Activated CD4-positive, alpha-beta memory T cell treated with anti-CD3 and anti-CD28 coated beads for 36 hours (primary cell): ENCODE measurements around the gene DXO. TPM values are rescaled to one million over a fixed set of nuclear protein-coding genes. Genes with fewer than 3 reads are reported as not detected.

Source experiments
- CTCF ChIA-PET: fragments of 350-600 bp; sonication (Branson Sonifier 250); formaldehyde crosslinking; loops from one replicate; lab custom pipeline; 2021; ENCODE audit warnings: antibody characterized with exemption, inconsistent platforms; lab: Charles Lee
- POLR2A ChIA-PET: fragments of 350-600 bp; sonication (Branson Sonifier 250); formaldehyde crosslinking; loops from one replicate; lab custom pipeline; 2021; ENCODE audit warnings: antibody characterized with exemption; lab: Charles Lee
- DNase-seq: peaks from one replicate; pipeline ENCODE4 v3.0.0-alpha.2; 2020
- H3K27ac Mint-ChIP-seq: one replicate; pipeline ENCODE4 v1.8.0; 2021; ENCODE audit warnings: mixed read lengths
- H3K27me3 Mint-ChIP-seq: one replicate; pipeline ENCODE4 v1.8.0; 2021; ENCODE audit warnings: mixed read lengths
- H3K36me3 Mint-ChIP-seq: one replicate; pipeline ENCODE4 v1.8.0; 2021; ENCODE audit warnings: mixed read lengths
- H3K4me1 Mint-ChIP-seq: one replicate; pipeline ENCODE4 v1.8.0; 2021; ENCODE audit warnings: low read depth, mixed read lengths
- H3K4me3 Mint-ChIP-seq: one replicate; pipeline ENCODE4 v1.8.0; 2021; ENCODE audit warnings: mild to moderate bottlenecking, mixed read lengths
- H3K9me3 Mint-ChIP-seq: one replicate; pipeline ENCODE4 v1.8.0; 2021; ENCODE audit warnings: mixed read lengths
- intact Hi-C: fragments of 100-400 bp; cut with micrococcal nuclease; formaldehyde crosslinking; loops from one replicate; pipeline ENCODE4 v1.15.1; 2023
- total RNA-seq, 2 experiments: library from RNA; stranded (reverse); gene quantifications; one replicate each; pipeline ENCODE4 v1.2.3, GENCODE V29; 2021

Gene DXO
- total RNA-seq, 2 experiments from 2014 or later, result 10.8 to 12.3 TPM

DNA sequence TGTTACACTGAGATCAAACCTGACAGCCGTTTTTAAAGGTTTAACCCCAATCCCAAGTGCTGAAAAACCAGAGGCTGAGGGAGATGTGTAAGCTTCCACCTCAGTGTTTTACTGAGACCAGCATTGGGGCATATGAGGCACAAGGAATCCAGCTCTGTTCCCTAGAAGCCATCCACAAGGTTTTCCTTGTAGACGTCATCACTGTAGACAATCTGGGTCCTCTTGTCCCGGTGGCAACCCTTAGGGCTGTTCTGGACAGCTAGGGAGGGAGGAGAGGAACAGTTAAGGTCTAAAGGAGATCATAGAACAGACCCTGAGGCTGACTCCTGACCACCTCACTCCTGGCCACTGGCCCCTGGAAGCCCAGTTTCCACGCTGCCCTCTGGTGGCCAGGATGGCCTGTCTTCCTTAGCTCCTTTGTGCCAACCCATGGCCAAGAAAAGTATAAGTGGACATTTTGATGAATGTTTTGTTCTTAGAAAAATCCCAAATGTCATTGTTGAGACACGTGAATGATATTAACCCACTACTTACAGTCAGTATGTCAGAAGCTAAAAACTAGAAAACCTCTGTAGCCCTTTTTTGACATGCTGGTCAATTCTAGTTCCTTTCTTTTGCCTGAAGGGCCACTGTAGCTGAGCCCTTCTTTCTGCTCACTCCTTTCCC lies 19.7 kb downstream of the DXO start:
- no peak overlapping the region for H3K4me3 Mint-ChIP-seq
- no peaks in the 10 kb centered on the region for H3K27me3 Mint-ChIP-seq
- peak overlapping the region; percentile 20 for H3K27ac Mint-ChIP-seq
- peak; percentile 59 for DNase-seq
- H3K36me3 Mint-ChIP-seq, result peaks cover 23% of the 10 kb centered on the region
- H3K9me3 Mint-ChIP-seq, result no peaks in the 10 kb centered on the region
- ChIA-PET CTCF (interaction anchor here (0.6 to 2.3 kb wide), 24 partner anchors 9 to 281 kb away, joined by 3 to 18 read pairs (median 4); partner anchors contain the start of genes DXO, EHMT2, LSM2 and LY6G5C), POLR2A (no interaction called here)
- intact Hi-C loops, result loop anchor here (5.0 kb wide), 1 partner anchor 270 kb away; the partner anchor contains the start of gene LY6G5C
- peaks cover 4% of the 10 kb centered on the region for H3K4me1 Mint-ChIP-seq

DNA sequence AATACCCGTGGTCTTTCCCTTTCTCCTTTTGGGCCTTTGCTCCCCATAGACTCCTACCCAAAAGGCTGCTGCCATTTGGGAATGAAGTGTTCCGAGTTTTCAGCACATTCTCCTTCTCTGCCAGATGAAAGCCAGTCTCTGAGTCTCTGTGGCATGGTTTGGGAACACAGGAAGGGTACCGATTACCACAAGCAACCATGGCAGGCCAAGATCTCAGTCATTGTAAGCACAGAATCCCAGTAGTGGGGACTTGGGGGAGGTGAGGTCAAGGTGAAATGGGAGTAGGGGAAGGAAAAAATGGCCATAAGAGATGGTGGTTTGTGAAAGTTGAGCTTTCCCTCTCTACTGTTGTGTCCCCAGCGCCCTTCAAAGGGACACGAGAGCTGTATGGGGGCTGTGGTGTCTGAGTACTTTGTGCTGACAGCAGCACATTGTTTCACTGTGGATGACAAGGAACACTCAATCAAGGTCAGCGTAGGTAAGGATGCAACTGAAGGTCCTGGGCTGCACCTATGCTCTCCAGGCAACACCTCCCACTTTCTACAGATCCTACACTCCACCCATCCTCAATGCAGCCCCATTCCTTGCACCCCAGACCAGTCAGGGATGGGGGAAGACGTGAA lies 21.9 kb downstream of the DXO start:
- ChIA-PET POLR2A (interaction anchor here (0.6 kb wide), 1 partner anchor 102 kb away, joined by 4 read pairs; no protein-coding TSS in a partner anchor), CTCF (no interaction called here)
- Mint-ChIP-seq H3K4me3 (no peak overlapping the region), H3K27me3 (no peaks in the 10 kb centered on the region), H3K36me3 (peaks cover 20% of the 10 kb centered on the region), H3K27ac (peak overlapping the region; percentile 28), H3K9me3 (no peaks in the 10 kb centered on the region), H3K4me1 (peaks cover 8% of the 10 kb centered on the region)
- DNase-seq, result no peak
- intact Hi-C loops, result loop anchor here (5.0 kb wide), 1 partner anchor 268 kb away; the partner anchor contains the start of gene LY6G5C

DNA sequence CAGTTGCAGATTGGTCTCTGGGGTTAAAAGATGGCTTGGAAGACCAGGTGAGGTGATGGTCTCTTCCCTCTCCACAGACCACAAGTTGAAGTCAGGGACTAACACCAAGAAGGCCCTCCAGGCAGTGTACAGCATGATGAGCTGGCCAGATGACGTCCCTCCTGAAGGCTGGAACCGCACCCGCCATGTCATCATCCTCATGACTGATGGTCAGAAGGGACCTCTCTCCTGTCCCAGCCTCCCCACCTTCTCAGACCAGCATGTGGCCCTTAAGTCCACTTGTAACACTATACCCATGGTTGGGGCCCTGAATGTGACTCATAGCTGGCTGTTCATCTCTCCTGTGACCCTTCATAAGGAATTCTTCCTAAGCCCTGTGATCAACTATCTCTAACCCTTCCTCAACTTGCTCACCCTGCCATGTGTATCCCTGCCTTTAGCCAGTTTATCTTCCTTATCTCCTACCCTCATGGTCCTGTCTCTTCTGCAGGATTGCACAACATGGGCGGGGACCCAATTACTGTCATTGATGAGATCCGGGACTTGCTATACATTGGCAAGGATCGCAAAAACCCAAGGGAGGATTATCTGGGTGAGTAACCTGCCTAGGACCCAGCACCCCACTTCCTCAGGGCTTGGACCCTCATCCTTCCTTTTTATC lies 23.1 kb downstream of the DXO start:
- intact Hi-C loops, result no loop called here
- Mint-ChIP-seq H3K27ac (no peak overlapping the region), H3K27me3 (peaks cover 7% of the 10 kb centered on the region), H3K9me3 (no peaks in the 10 kb centered on the region), H3K36me3 (peaks cover 11% of the 10 kb centered on the region), H3K4me1 (peaks cover 8% of the 10 kb centered on the region), H3K4me3 (no peak overlapping the region)
- DNase-seq, result no peak
- ChIA-PET CTCF (no interaction called here), POLR2A (interaction anchor here (0.9 kb wide), 1 partner anchor 11 kb away, joined by 3 read pairs; the partner anchor contains the start of gene SKIC2)

DNA sequence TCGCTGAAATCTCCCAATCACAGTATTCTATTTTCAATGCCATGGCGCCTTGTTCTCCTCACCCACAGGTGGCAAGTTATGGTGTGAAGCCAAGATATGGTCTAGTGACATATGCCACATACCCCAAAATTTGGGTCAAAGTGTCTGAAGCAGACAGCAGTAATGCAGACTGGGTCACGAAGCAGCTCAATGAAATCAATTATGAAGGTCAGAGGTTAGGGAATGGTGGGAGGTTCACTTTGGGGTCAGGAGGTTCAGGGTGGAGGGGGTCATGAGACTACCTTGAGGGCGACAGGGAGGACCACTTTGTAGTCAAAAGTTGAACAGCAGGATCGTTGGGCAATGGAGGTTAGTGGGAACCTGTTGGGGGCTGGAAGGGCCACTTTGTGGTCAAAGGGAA lies 23.6 kb downstream of the DXO start:
- Mint-ChIP-seq H3K4me1 (peaks cover 8% of the 10 kb centered on the region), H3K4me3 (no peak overlapping the region), H3K36me3 (peaks cover 6% of the 10 kb centered on the region), H3K27ac (no peak overlapping the region), H3K9me3 (no peaks in the 10 kb centered on the region), H3K27me3 (peaks cover 9% of the 10 kb centered on the region)
- POLR2A ChIA-PET, result no interaction called here
- intact Hi-C loops, result no loop called here
- CTCF ChIA-PET, result interaction anchor here (0.6 kb wide), 1 partner anchor 29 kb away, joined by 4 read pairs; no protein-coding TSS in a partner anchor
- DNase-seq, result no peak

GRCh38 chr6:31947864-31948263 lies 24.1 kb downstream of the DXO start:
- Mint-ChIP-seq H3K36me3 (peaks cover 2% of the 10 kb centered on the region), H3K27me3 (peaks cover 9% of the 10 kb centered on the region), H3K27ac (no peak overlapping the region), H3K9me3 (no peaks in the 10 kb centered on the region), H3K4me3 (no peak overlapping the region), H3K4me1 (peaks cover 8% of the 10 kb centered on the region)
- intact Hi-C loops, result no loop called here
- DNase-seq, result no peak
- ChIA-PET CTCF (interaction anchor here (0.6 kb wide), 1 partner anchor 30 kb away, joined by 4 read pairs; no protein-coding TSS in a partner anchor), POLR2A (no interaction called here)

DNA sequence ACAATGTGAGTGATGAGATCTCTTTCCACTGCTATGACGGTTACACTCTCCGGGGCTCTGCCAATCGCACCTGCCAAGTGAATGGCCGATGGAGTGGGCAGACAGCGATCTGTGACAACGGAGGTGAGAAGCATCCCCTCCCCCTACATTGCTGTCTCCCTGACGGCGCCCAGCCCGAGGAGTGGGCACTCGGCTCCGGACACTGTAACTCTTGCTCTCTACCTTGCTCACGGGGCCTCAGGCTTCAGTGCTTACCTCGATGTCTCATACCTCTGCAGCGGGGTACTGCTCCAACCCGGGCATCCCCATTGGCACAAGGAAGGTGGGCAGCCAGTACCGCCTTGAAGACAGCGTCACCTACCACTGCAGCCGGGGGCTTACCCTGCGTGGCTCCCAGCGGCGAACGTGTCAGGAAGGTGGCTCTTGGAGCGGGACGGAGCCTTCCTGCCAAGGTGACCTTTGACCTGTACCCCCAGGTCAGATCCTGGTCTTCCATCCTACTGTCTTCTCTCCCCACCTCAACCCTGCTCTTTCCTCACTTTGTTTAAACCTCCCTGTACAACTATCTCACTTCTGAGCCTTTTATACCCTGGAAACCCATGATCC lies 24.8 kb downstream of the DXO start:
- Mint-ChIP-seq H3K27me3 (peaks cover 16% of the 10 kb centered on the region), H3K36me3 (no peaks in the 10 kb centered on the region), H3K4me1 (peaks cover 8% of the 10 kb centered on the region), H3K9me3 (no peaks in the 10 kb centered on the region), H3K27ac (no peak overlapping the region), H3K4me3 (no peak overlapping the region)
- ChIA-PET POLR2A (no interaction called here), CTCF (no interaction called here)
- no peak for DNase-seq
- intact Hi-C loops, result no loop called here

DNA sequence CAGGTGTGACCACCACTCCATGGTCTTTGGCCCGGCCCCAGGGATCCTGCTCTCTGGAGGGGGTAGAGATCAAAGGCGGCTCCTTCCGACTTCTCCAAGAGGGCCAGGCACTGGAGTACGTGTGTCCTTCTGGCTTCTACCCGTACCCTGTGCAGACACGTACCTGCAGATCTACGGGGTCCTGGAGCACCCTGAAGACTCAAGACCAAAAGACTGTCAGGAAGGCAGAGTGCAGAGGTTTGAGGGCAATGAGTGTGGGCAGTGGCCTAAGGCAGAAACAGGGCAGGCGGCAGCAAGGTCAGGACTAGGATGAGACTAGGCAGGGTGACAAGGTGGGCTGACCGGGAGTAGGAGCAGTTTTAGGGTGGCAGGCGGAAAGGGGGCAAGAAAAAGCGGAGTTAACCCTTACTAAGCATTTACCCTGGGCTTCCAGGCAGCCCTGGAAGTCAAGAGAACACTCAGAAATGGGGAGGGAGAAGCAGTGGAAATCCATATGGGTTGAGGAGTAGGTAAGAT lies 25.5 kb downstream of the DXO start:
- intact Hi-C loops, result no loop called here
- Mint-ChIP-seq H3K27ac (no peak overlapping the region), H3K9me3 (no peaks in the 10 kb centered on the region), H3K36me3 (no peaks in the 10 kb centered on the region), H3K4me3 (no peak overlapping the region), H3K27me3 (peaks cover 16% of the 10 kb centered on the region), H3K4me1 (peaks cover 8% of the 10 kb centered on the region)
- CTCF ChIA-PET, result interaction anchor here (1.1 kb wide), 1 partner anchor 101 kb away, joined by 3 read pairs; no protein-coding TSS in a partner anchor
- no peak for DNase-seq
- POLR2A ChIA-PET, result no interaction called here

DNA sequence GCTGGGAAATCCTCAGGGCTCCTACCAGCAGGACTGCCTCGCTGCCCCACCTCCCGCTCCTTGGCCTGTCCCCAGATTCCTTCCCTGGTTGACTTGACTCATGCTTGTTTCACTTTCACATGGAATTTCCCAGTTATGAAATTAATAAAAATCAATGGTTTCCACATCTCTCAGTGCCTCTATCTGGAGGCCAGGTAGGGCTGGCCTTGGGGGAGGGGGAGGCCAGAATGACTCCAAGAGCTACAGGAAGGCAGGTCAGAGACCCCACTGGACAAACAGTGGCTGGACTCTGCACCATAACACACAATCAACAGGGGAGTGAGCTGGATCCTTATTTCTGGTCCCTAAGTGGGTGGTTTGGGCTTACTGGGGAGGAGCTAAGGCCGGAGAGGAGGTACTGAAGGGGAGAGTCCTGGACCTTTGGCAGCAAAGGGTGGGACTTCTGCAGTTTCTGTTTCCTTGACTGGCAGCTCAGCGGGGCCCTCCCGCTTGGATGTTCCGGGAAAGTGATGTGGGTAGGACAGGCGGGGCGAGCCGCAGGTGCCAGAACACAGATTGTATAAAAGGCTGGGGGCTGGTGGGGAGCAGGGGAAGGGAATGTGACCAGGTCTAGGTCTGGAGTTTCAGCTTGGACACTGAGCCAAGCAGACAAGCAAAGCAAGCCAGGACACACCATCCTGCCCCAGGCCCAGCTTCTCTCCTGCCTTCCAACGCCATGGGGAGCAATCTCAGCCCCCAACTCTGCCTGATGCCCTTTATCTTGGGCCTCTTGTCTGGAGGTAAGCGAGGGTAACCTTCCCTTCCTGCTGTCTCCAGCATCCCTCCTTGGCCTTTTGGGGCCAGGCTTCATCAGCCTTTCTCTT lies 26.2 kb downstream of the DXO start, which contains the start of gene CFB:
CFB (plus strand) TSS at position 589 of the 863 bp plus-strand sequence; CDS start at position 716, 127 bp downstream.
- H3K27ac Mint-ChIP-seq, result no peak within 1 kb of the TSS
- peaks cover 8% of the 10 kb centered on the region for H3K4me1 Mint-ChIP-seq
- no peaks in the 10 kb centered on the region for H3K9me3 Mint-ChIP-seq
- ChIA-PET POLR2A (no interaction called here), CTCF (interaction anchor here (1.1 kb wide), 1 partner anchor 102 kb away, joined by 3 read pairs; no protein-coding TSS in a partner anchor)
- H3K4me3 Mint-ChIP-seq, result no peak within 1 kb of the TSS
- peak; percentile 24 for DNase-seq
- H3K36me3 Mint-ChIP-seq, result no peaks in the 10 kb centered on the region
- H3K27me3 Mint-ChIP-seq, result peaks cover 16% of the 10 kb centered on the region
- intact Hi-C loops, result no loop called here

GRCh38 chr6:31945154-31945506 lies 26.8 kb downstream of the DXO start:
- POLR2A ChIA-PET, result no interaction called here
- H3K9me3 Mint-ChIP-seq, result no peaks in the 10 kb centered on the region

DNA sequence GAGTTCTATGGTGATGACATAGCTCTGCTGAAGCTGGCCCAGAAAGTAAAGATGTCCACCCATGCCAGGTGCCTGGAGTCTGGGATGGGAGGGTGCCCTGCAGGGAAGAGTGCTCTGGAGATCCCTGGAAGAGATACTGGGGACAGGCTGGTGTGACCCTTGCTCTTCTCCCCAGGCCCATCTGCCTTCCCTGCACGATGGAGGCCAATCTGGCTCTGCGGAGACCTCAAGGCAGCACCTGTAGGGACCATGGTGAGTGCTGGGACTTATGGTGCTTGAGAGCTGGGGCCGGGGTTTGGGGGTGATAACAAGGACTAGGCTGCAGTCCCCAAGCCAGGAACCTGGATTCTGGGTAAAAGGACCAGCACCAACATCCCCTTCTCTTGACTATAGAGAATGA lies 28.2 kb downstream of the DXO start:
- H3K27me3 Mint-ChIP-seq, result peaks cover 16% of the 10 kb centered on the region
- H3K36me3 Mint-ChIP-seq, result no peaks in the 10 kb centered on the region
- CTCF ChIA-PET, result interaction anchor here (1.9 kb wide), 1 partner anchor 9 kb away, joined by 5 read pairs; no protein-coding TSS in a partner anchor
- POLR2A ChIA-PET, result no interaction called here
- H3K27ac Mint-ChIP-seq, result no peak overlapping the region
- H3K4me3 Mint-ChIP-seq, result no peak overlapping the region
- peaks cover 8% of the 10 kb centered on the region for H3K4me1 Mint-ChIP-seq
- no peak for DNase-seq
- H3K9me3 Mint-ChIP-seq, result no peaks in the 10 kb centered on the region
- intact Hi-C loops, result no loop called here

More at GRCh38 chr6:31945154-31945506, 26.8 kb downstream of the DXO start:
- DNase-seq, result no peak
- Mint-ChIP-seq H3K27me3 (peaks cover 16% of the 10 kb centered on the region), H3K4me3 (no peak overlapping the region), H3K4me1 (peaks cover 8% of the 10 kb centered on the region), H3K27ac (no peak overlapping the region), H3K36me3 (no peaks in the 10 kb centered on the region)
- intact Hi-C loops, result no loop called here
- CTCF ChIA-PET, result interaction anchor here (1.1 kb wide), 1 partner anchor 102 kb away, joined by 3 read pairs; no protein-coding TSS in a partner anchor

DNA sequence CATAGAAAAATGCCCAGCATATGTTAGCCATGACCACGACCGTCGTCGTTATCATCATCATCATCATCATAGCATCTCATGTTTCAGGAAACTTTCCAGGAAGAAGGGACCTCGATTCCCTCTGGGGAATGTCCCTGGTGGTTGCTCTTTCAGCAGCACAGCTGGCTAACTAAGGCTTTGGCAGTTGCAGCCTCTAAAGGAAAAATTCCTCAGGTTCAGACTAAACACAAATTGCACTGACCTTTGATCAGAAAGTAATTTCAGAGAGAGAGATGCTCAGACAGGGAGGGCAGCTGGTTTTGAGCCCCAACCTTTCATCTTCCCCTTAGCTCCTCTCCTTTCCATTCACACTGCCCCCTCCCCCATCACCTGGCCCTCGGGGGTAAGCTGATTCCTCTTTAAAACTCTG lies 31.7 kb downstream of the DXO start:
- no peaks in the 10 kb centered on the region for H3K36me3 Mint-ChIP-seq
- H3K27me3 Mint-ChIP-seq, result peaks cover 16% of the 10 kb centered on the region
- no peaks in the 10 kb centered on the region for H3K9me3 Mint-ChIP-seq
- intact Hi-C loops, result no loop called here
- H3K27ac Mint-ChIP-seq, result no peak overlapping the region
- no peak overlapping the region for H3K4me3 Mint-ChIP-seq
- ChIA-PET POLR2A (no interaction called here), CTCF (interaction anchor here (1.4 to 2.2 kb wide), 3 partner anchors 12 to 170 kb away, joined by 3 to 7 read pairs (median 3); no protein-coding TSS in a partner anchor)
- peaks cover 2% of the 10 kb centered on the region for H3K4me1 Mint-ChIP-seq
- no peak for DNase-seq
